HG03442 (cell line): ENCODE results near the gene DVL1.

Source experiments
- ATAC-seq: cut with Tn5 transposase; IDR thresholded peaks from one replicate; pipeline ENCODE4 v1.9.1; 2021; ENCODE audit warnings: mild to moderate bottlenecking, moderate library complexity; ENCODE audit not compliant: unreplicated experiment

DVL1 gene

DNA sequence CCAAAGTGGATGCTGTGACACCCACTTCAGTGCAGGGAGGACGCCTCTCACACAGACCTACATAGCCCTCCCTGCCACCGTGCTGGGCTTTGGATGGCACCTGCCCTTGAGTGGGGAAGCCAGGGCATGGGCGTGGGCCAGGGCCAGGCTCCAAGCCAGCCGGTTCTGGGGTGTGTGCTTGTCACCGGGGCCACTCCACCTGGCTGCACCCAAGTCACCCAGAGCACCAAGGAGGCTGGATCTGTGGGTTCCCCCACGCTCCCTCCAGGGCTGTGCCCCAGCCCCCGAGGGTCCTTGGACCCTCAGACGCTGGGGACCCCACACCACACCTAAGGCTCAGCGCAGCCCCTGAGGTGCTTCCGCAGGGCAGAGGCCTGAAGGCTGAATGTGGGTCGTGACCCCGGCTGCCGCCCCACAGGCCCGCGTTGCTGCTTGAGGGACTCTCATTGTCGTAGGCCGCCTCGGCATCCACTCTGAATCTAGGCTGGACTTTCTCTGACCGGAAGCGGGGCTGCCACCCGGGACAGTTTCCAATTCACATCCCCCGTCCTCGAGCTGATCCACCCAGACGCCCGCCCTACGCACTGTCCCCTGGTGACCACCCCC, 7.7 kb upstream of the DVL1 start:
- no peak for ATAC-seq

DNA sequence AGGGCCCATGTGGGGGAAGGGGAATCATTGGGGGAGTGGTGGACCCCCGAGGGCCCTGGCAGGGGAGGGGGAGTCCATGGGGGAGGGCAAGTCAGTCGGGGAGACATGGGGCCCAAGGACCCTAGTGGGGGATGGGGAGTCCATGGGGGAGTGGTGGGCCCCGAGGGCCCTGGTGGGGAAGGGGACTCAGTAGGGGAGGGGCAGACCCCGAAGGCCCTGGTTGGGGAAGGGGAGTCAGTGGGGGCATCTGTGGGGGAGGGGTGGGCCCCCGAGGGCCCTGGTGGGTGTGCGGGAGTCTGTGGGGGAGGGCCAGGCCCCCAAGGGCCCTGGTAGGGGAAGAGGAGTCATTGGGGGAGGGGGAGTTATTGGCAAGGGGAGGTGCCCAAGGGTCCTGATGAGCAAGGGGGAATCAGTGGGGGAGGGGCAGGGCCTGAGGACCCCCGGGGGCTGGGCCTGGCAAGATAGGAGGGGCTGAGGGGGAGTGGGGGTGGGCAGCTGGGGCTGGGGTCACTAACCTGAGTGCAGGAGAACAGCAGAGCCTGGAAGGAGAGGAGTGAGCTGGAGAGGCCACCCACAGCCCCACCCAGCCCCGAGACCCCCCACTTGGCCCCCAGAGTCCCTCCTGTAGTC, 7.1 kb upstream of the DVL1 start:
- no peak for ATAC-seq

DNA sequence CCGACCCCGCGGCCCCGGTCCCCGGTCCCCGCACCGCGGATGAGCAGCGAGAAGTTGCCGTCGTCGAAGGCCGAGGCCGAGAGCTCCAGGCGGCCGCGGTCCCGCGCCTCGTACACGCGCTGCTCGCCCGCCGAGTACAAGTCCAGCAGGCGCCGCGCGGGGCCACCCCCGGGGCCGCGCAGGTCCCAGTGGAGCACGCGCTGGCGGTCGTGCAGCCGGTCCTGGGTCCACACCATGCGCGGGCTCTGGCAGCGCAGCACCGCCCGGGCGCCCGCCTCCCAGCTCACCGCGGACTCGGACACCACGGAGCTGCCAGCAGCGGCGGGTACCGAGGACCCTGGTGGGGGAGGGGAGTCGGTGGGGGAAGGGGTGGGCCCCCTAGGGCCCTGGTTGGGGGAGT, 6.2 kb upstream of the DVL1 start:
- ATAC-seq: no peak

DNA sequence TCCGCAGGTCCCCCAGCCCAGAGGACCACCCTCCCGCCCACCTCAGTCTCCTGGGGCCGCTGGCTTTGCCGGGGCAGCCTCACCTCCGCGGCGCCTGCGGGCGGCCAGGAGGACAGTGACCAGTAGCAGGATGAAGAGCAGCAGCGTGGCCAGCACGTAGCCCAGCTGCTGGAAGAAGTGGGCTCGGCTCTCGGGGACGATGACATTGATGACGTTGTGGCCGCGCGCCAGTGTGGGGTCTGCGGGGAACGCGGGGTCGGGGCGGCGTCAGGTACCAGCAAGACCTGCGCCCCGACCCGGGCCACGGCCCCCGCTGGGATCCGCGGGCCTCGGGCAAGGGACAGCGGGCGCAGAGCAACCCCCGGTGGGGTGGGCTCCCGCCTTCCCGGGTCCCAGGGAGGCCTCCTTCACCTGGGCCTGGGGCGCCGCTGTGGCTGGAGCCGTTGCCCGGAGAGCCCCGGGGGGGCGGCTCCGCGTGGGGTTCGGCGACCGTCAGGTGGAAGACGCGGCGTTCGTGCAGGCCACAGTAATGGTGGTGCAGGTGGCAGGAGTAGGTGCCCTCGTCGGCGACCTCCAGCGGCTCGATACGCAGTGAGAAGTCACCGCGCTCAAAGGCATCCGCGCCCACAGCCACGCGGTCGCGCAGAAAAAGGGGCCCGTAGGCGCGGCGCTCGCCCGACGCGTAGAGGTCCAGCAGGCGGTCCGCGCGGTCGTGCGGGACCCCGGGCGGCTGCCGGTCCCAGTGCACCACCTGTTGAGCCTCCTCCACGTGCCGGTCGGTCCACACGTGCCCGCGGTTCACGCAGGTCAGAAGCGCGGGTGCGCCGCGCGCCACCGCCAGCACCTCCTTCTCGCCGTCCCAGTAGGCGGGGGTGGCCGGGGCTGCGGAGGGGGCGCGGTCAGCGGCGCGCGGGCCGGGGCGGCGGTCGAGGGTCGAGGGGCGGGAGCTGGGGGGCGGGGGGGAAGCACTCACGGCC, 5.3 kb upstream of the DVL1 start:
- ATAC-seq: no peak

DNA sequence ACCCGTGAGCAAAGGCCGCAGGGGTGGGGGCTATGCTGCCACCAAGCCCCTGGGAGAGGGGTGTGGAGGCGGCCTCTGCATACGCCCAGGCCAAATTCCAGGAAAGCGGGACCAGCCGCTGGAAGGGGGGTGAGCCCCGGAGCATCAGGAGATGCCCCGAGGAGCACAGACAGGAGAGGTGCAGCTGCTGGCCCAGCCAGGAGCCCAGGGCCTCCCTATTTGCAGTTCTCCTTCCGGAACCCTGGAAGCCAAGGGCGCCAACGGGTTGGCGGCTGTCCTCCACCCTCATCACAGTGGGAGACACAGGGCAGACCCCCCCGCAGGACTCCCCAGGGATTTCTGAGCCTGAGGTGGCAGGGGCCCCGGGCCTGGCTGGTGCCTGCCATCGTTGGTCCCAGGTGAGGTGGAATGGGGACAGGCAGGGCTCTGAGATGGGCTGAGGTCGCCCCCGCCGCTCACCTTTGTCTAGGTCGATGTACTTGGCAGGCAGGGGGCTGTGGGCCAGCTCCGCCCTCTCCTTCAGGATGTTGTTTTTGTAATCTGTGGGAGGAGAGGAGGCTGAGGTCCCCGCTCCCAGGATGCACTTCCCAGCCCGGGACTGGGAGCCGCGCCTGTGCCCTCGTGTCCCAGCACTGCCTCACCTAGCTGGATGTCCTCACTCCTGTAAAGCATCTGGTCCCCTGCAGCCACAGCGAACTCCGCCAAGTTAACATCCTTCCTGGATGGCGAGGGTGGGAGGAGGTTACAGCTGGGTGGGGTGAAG, 4.4 kb upstream of the DVL1 start:
- ATAC-seq: no peak

DNA sequence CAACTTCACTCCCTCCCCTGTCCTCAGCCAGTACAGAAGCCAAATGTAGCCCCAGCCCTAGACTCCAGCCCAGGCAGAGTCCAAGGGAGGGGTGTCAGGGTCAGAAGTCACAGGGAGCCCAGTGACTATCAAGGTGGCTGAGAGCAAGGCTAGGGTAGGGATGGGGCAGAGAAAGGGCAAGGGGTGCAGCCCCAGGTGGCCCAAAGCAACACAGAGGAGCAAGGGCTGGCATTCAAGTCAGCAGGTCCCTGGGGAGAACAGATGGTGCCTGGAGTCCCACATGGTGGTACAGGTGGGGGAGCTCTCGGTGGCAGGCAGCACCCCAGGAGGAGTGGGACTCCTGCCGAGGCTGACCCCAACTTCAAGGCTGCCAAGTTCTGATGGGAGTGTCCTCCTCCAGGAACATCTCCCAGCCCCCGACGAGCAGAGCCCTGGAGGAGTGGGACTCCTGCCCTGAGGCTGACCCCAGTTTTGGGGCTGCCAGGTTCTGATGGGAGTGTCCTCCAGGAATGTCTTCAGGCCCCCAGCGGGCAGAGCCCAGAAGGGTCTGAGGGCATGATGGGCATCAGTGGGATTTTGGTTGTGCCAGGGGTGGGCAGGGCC, 3.7 kb upstream of the DVL1 start:
- no peak for ATAC-seq

DNA sequence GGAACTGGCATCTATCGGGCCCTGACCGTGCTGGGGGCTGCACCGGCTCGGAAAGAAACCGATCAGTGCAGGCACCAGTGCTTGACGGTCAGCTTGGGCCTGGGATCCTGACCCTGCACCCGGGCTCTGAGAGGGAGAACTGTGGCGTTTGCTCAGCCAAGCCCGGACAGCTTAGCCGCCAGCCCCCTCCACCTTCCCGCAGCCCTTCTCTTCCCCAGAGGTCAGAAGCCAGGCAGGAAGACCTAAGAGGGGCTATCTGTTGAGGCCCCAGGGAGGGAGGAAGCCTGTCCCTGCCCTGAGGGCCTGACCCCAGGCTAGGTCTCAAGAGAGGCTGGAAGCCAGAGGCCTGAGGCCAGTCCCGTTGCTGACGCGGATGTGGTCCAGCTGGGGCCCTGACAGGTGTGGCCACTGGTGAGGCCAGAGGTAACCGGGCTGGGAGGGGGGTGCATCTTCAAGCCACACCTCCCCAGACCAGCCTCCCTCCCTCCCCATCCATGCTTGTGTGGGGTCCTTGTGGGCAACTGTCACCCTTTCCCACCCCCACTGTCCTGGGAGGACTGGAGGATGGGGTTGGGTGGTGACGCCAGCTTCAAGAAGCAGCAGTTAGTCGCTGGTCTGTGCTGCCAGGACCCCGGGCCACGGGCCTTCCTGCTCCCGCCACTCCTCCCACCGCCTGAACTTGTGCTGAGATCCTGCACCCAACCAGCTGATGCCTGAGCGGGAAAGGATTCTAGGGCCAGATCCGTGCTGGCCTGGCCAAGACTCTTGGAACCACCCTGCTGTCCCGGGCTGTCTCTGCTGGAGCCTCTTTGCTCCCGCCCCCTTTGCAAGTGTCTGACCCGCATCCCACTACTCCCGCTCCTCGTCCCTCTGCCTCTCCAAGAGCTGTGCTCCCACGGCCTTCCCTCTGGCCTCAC, 2.6 kb upstream of the DVL1 start:
- no peak for ATAC-seq

- ATAC-seq: peak; percentile 35
These were observed 580 bp downstream of the DVL1 start for GRCh38 chr1:1348420-1349255.

GRCh38 chr1:1347663-1348419, 1.4 kb downstream of the DVL1 start:
- ATAC-seq: no peak

GRCh38 chr1:1347026-1347595, 2.1 kb downstream of the DVL1 start:
- no peak for ATAC-seq

DNA sequence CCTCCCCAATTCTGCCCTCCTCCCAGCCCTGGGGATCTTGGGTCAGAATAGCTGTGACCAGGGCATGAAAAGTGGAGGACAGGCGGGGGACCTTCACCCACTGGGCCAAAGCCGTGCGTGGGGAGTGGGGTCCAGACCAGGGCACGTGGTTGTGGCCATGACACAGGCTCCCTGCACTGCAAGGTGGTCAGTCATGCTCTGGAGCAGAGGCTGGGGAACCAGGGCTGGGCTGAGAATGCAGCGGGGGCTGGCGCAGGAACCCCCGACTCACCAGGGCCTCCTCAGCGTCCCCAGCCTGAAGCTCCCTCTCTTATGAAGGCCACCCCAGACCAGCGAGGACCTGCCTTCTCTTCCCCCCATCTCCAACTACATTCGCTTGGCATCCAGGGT, 2.7 kb downstream of the DVL1 start:
- ATAC-seq: no peak

- ATAC-seq: no peak
These were observed 3.2 kb downstream of the DVL1 start for GRCh38 chr1:1345860-1346500.

- no peak for ATAC-seq
These were observed 3.8 kb downstream of the DVL1 start for GRCh38 chr1:1345384-1345783.

GRCh38 chr1:1344655-1345361, 4.4 kb downstream of the DVL1 start:
- ATAC-seq: no peak

- no peak for ATAC-seq
These were observed 5.3 kb downstream of the DVL1 start for GRCh38 chr1:1343811-1344421.

DNA sequence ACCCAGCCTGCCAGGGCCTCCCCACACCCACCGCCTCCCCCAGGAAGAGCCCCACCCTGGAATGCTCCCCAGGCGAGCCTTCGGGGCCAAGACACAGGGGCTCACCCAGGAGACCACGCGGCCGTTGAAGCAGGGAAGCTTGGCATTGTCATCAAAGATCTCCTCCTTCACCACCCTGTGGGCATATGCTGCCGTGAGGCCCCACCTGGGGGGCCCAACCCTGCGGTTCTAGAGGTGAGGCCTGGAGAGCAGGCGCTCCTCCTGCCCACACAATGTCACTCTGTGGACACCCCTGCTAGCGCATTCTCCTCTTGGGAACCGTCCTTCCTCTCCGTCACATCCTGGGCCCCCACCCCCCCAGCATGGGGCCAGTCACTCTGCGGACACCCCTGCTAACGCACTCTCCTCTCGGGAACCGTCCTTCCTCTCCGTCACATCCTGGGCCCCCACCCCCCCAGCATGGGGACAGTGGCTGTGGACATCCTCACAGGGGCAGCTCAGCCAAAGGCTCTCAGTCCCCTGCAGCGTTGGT, 6.6 kb downstream of the DVL1 start:
- no peak for ATAC-seq
